CD14-positive monocyte (primary cell): ENCODE data around the gene DUSP6. TPM values are rescaled to one million over a fixed set of nuclear protein-coding genes. Genes with fewer than 3 reads are reported as not detected.

Source experiments
- DNase-seq, 3 donors: peaks; one replicate each; pipeline ENCODE4 v3.0.0-alpha.2; 2011 to 2022
- H2AFZ ChIP-seq: 2 replicates; pipeline ENCODE4 v1.6.0; 2012; ENCODE audit warnings: mild to moderate bottlenecking, low read depth, low read length, inconsistent platforms; ENCODE audit not compliant: insufficient read depth, poor library complexity, severe bottlenecking
- H3K27ac ChIP-seq, 2 donors: 1 replicate in 1 of 2; 2 replicates in 1 of 2; pipeline ENCODE4 v1.5.1; 2012 to 2013; ENCODE audit warnings: low read length in 2 of 2, control low read depth in 1 of 2, inconsistent platforms in 1 of 2, low read depth in 1 of 2, mild to moderate bottlenecking in 1 of 2
- H3K27me3 ChIP-seq, 2 donors: one replicate each; pipeline versions ENCODE4 v1.6.0 to v1.6.1; 2011 to 2013; ENCODE audit warnings: low read length in 2 of 2; ENCODE audit not compliant: control insufficient read depth in 2 of 2, insufficient read depth in 2 of 2
- H3K36me3 ChIP-seq, 2 donors: replicated peaks in 1 of 2; 1 replicate in 1 of 2; 2 replicates in 1 of 2; pipeline versions ENCODE4 v1.5.1 to v1.6.1; 2012 to 2013; ENCODE audit warnings: low read length in 2 of 2, control low read depth in 1 of 2, inconsistent platforms in 1 of 2, mild to moderate bottlenecking in 1 of 2; ENCODE audit not compliant: insufficient read depth in 2 of 2, control insufficient read depth in 1 of 2
- H3K4me1 ChIP-seq, 2 donors: 1 replicate in 1 of 2; 2 replicates in 1 of 2; pipeline versions ENCODE4 v1.5.1 to v1.6.1; 2012 to 2013; ENCODE audit warnings: low read length in 2 of 2, control low read depth in 1 of 2, inconsistent platforms in 1 of 2, mild to moderate bottlenecking in 1 of 2, moderate library complexity in 1 of 2; ENCODE audit not compliant: insufficient read depth in 2 of 2, control insufficient read depth in 1 of 2
- H3K4me2 ChIP-seq: replicated peaks from 2 replicates; pipeline ENCODE3; 2012; ENCODE audit warnings: low read length, moderate library complexity, mild to moderate bottlenecking; ENCODE audit not compliant: poor library complexity, severe bottlenecking; ENCODE audit errors: extremely low read depth
- H3K4me3 ChIP-seq, 3 experiments: fragments of 200-600 bp in 1 of 3; sonication (generic) in 1 of 3; replicated peaks in 1 of 3; 1 replicate in 2 of 3; 2 replicates in 1 of 3; pipeline ENCODE4 v1.5.1; 2011 to 2013; ENCODE audit warnings: low read length in 3 of 3, mild to moderate bottlenecking in 3 of 3, control low read depth in 2 of 3, low read depth in 2 of 3, inconsistent platforms in 1 of 3, moderate library complexity in 1 of 3
- H3K79me2 ChIP-seq: 2 replicates; pipeline ENCODE4 v1.6.0; 2012; ENCODE audit warnings: mild to moderate bottlenecking, control low read depth, inconsistent platforms, low read length, moderate library complexity; ENCODE audit not compliant: insufficient read depth
- H3K9ac ChIP-seq: 2 replicates; pipeline ENCODE4 v1.6.0; 2017; ENCODE audit warnings: low read length, mild to moderate bottlenecking; ENCODE audit not compliant: insufficient read depth, poor library complexity, severe bottlenecking
- H3K9me3 ChIP-seq, 2 donors: replicated peaks in 1 of 2; 1 replicate in 1 of 2; 2 replicates in 1 of 2; pipeline versions ENCODE4 v1.5.1 to v1.6.1; 2012 to 2013; ENCODE audit warnings: low read length in 2 of 2, control low read depth in 1 of 2; ENCODE audit not compliant: control insufficient read depth in 1 of 2, insufficient read depth in 1 of 2
- H4K20me1 ChIP-seq: 2 replicates; pipeline ENCODE4 v1.6.0; 2012; ENCODE audit warnings: mild to moderate bottlenecking, low read length, control low read depth, moderate library complexity; ENCODE audit not compliant: insufficient read depth
- H3K27ac Mint-ChIP-seq, 7 donors: one replicate each; pipeline ENCODE4 v1.8.0; 2020; ENCODE audit warnings: mild to moderate bottlenecking in 7 of 7, mixed read lengths in 7 of 7, moderate library complexity in 6 of 7, inconsistent platforms in 2 of 7
- H3K27me3 Mint-ChIP-seq, 3 donors: one replicate each; pipeline ENCODE4 v1.8.0; 2021 to 2022; ENCODE audit warnings: low read depth in 3 of 3, mild to moderate bottlenecking in 3 of 3, mixed read lengths in 3 of 3, moderate library complexity in 3 of 3, inconsistent platforms in 1 of 3
- H3K36me3 Mint-ChIP-seq, 2 donors: one replicate each; pipeline ENCODE4 v1.8.0; 2020; ENCODE audit warnings: mixed read lengths in 2 of 2, inconsistent platforms in 1 of 2, mild to moderate bottlenecking in 1 of 2
- H3K4me1 Mint-ChIP-seq: one replicate; pipeline ENCODE4 v1.8.0; 2020; ENCODE audit warnings: mild to moderate bottlenecking, mixed read lengths
- H3K4me3 Mint-ChIP-seq, 2 donors: one replicate each; pipeline ENCODE4 v1.8.0; 2020; ENCODE audit warnings: mild to moderate bottlenecking in 2 of 2, mixed read lengths in 2 of 2, moderate library complexity in 1 of 2
- H3K9me3 Mint-ChIP-seq, 7 donors: one replicate each; pipeline ENCODE4 v1.8.0; 2020 to 2022; ENCODE audit warnings: mixed read lengths in 7 of 7, mild to moderate bottlenecking in 6 of 7, moderate library complexity in 6 of 7, inconsistent platforms in 2 of 7
- WGBS: methylation state at CpG from one replicate; pipeline ENCODE4 v1.1.5; 2013; ENCODE audit warnings: missing lambda C conversion rate; ENCODE audit not compliant: insufficient coverage; 5-methylcytosine and 5-hydroxymethylcytosine counted together
- intact Hi-C, 2 donors: fragments of 100-400 bp; cut with micrococcal nuclease; formaldehyde crosslinking; loops; one replicate each; pipeline versions ENCODE4 v1.15.0 to v1.15.1; 2023
- polyA plus RNA-seq, 3 donors: library from polyadenylated mRNA; depleted of rRNA in 1 of 3; unstranded in 2 of 3; stranded (reverse) in 1 of 3; fragments of 300-500 nt in 2 of 3; fragments of >200 nt in 1 of 3; fragmentation: Illumina TruSeq in 2 of 3; gene quantifications; 1 replicate in 2 of 3; 2 replicates in 1 of 3; pipeline ENCODE4 v1.2.3, GENCODE V29; 2012 to 2021
- TF ChIP-seq, protein P1 (sequence below): fragments of 200-600 bp; IDR thresholded peaks from one replicate; pipeline ENCODE4 v1.8.0; 2022; ENCODE audit warnings: antibody characterized with exemption, mild to moderate bottlenecking

The DUSP6 gene
- polyA plus RNA-seq, 3 donors: 195 to 880 (median 653) TPM

DNA sequence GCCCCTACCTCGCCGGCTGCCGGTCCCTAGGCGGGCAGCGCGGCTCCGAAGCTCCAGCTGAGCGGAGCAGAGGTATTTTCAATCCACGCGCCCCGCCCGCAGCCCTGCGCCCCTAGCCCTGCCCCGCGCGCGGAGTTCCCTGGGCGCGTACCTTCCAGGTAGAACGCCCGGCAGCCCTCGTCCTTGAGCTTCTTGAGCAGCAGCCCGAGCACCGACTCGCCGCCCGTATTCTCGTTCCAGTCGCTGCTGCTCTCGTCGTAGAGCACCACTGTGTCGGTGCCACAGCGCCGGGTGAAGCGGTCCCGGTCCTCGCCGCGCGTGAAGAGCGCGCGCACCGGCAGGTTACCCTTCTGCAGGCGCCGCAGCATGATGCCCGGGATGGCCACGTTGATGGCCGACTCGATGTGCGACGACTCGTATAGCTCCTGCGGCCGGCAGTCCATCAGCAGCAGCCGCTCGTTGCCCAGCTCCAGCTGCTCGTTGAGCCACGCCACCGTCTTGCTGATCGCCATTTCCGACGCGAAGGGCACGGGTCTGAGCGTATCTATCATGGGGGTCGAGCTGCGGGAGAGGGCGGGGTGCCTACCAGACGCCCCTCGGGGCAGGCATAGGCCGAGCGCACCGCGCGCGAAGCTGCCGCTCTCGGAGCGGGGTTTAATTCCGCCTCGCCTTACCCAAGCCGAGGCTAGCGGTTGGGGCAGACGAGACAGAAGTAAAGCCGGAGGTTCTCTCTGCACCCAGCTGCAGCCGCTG lies 636 bp downstream of the DUSP6 start:
- Mint-ChIP-seq H3K9me3 (peaks cover 0 to 13% (median 2%) of the 10 kb centered on the region in 7 donors), H3K4me3 (peak overlapping the region; percentile 99 to 100), H3K27ac (peak overlapping the region; percentile 91 to 98 (median 97)), H3K36me3 (peaks cover 44 to 52% of the 10 kb centered on the region in 2 donors), H3K27me3 (no peaks in the 10 kb centered on the region), H3K4me1 (peaks cover 53% of the 10 kb centered on the region)
- Histone ChIP-seq H3K4me3 (peak overlapping the region; percentile 85 to 99 (median 98)), H3K27ac (peak overlapping the region; percentile 89 to 96), H3K9me3 (no peaks in the 10 kb centered on the region), H3K27me3 (no peaks in the 10 kb centered on the region), H3K4me1 (peaks cover 48 to 65% of the 10 kb centered on the region in 2 donors), H2AFZ (peak overlapping the region; percentile 34), H3K9ac (peak overlapping the region; percentile 88), H3K4me2 (peak overlapping the region; percentile 98), H4K20me1 (peaks cover 56% of the 10 kb centered on the region), H3K79me2 (peaks cover 55% of the 10 kb centered on the region), H3K36me3 (peaks cover 33 to 39% of the 10 kb centered on the region in 2 donors)
- peak in 2 of 3 donors; percentile 20 to 38 for DNase-seq
- TF ChIP-seq, protein P1, sequence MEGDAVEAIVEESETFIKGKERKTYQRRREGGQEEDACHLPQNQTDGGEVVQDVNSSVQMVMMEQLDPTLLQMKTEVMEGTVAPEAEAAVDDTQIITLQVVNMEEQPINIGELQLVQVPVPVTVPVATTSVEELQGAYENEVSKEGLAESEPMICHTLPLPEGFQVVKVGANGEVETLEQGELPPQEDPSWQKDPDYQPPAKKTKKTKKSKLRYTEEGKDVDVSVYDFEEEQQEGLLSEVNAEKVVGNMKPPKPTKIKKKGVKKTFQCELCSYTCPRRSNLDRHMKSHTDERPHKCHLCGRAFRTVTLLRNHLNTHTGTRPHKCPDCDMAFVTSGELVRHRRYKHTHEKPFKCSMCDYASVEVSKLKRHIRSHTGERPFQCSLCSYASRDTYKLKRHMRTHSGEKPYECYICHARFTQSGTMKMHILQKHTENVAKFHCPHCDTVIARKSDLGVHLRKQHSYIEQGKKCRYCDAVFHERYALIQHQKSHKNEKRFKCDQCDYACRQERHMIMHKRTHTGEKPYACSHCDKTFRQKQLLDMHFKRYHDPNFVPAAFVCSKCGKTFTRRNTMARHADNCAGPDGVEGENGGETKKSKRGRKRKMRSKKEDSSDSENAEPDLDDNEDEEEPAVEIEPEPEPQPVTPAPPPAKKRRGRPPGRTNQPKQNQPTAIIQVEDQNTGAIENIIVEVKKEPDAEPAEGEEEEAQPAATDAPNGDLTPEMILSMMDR: no peak
- under 1% methylated on average over 86 of the region's 87 CpGs for WGBS
- intact Hi-C loops: loop anchor here (2.0 to 10.0 kb wide), 9 partner anchors 41 to 304 kb away; partner anchors contain the start of gene POC1B (in 1 of the 2)

DNA sequence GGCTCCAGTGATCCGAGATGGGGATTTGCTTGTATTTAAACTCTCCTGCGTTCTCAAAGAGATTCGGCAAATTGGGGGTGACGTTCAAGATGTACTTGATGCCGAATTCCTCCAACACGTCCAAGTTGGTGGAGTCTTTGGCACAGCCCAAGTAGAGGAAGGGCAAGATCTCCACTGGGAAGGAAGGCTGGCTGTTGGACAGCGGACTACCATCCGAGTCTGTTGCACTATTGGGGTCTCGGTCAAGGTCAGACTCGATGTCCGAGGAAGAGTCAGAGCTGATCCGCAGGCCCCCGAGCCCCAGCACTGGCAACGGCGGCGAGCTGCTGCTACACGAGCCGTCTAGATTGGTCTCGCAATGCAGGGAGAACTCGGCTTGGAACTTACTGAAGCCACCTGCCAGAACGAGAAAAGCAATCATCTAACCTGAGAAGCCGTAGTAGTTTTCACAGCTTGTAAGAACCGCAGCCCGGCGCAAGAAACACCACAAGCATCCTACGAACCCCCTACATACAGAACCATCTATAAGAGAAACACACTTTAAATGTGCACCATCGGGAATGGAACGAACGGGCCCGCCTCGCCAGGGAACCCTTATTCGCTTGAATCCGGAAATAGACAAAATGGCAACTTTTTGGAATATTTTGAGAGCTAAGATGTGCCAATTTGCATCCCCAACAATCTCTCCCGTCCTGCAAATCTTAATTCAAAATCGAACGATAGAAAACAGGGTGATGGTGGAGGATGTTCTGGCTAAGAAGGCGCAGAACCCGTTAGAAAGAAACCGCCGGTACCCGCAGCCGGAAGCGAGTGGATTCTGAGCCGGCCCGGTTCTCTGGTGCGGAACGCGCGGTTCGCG lies 1.4 kb downstream of the DUSP6 start:
- H3K36me3 ChIP-seq: peaks cover 33 to 39% of the 10 kb centered on the region in 2 donors
- no peaks in the 10 kb centered on the region for H3K27me3 Mint-ChIP-seq
- TF ChIP-seq, protein P1: no peak
- peaks cover 54 to 73% of the 10 kb centered on the region in 2 donors for H3K4me1 ChIP-seq
- peak overlapping the region; percentile 91 to 98 (median 97) for H3K27ac Mint-ChIP-seq
- H3K9me3 Mint-ChIP-seq: peaks cover 0 to 13% (median 2%) of the 10 kb centered on the region in 7 donors
- H3K9me3 ChIP-seq: no peaks in the 10 kb centered on the region
- peak overlapping the region; percentile 89 to 96 for H3K27ac ChIP-seq
- H3K4me2 ChIP-seq: peak overlapping the region; percentile 98
- DNase-seq: peak in 2 of 3 donors; percentile 12 to 19
- peak overlapping the region; percentile 85 to 99 (median 98) for H3K4me3 ChIP-seq
- H3K27me3 ChIP-seq: no peaks in the 10 kb centered on the region
- H2AFZ ChIP-seq: peak overlapping the region; percentile 34
- H3K4me1 Mint-ChIP-seq: peaks cover 56% of the 10 kb centered on the region
- under 1% methylated on average over 40 of the region's 51 CpGs for WGBS
- peaks cover 55% of the 10 kb centered on the region for H3K79me2 ChIP-seq
- H4K20me1 ChIP-seq: peaks cover 57% of the 10 kb centered on the region
- H3K36me3 Mint-ChIP-seq: peaks cover 42 to 52% of the 10 kb centered on the region in 2 donors
- peak overlapping the region; percentile 88 for H3K9ac ChIP-seq
- intact Hi-C loops: loop anchor here (2.0 to 10.0 kb wide), 8 partner anchors 41 to 304 kb away; partner anchors contain the start of gene POC1B (in 1 of the 2)
- H3K4me3 Mint-ChIP-seq: peak overlapping the region; percentile 99 to 100
